GM13976 (cell line): Measurements from ENCODE around the gene GREB1.

ENCODE experiments used
- DNase-seq: peaks from one replicate; pipeline ENCODE4 v3.0.0; 2012; ENCODE audit warnings: low spot score
- in situ Hi-C: fragments of 300-500 bp; cut with MboI; formaldehyde crosslinking; loops from one replicate; pipeline ENCODE4 v1.12.0; 2022; ENCODE audit warnings: low sequenced_read_pairs, mixed read lengths, inconsistent platforms; ENCODE audit not compliant: unreplicated experiment
- TF ChIP-seq, protein P1 (sequence below): IDR thresholded peaks from 2 replicates; pipeline ENCODE4 v1.5.1; 2012; ENCODE audit warnings: borderline replicate concordance, mild to moderate bottlenecking; ENCODE audit not compliant: insufficient read depth; ENCODE audit errors: extremely low read depth, missing control alignments, control extremely low read depth

GREB1 gene

DNA sequence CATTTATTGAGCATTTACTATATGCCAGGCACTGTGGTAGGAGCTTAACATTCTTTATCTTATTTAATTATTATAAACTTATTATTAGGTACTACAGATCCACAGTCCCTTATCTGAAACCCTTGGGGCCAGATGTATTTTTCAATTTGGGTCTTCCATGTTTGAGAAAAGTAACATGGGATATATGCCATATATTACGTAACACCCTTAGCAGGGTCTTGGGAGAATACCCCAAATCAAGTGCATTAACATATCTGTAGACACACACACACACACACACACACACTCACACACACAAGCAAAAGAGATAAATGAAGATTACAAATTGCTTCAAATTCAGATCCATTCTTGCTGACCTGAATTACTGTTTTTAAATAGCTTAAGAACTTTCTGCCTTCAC is 122.4 kb downstream of the GREB1 start:
- no peak for DNase-seq
- TF ChIP-seq, protein P1, sequence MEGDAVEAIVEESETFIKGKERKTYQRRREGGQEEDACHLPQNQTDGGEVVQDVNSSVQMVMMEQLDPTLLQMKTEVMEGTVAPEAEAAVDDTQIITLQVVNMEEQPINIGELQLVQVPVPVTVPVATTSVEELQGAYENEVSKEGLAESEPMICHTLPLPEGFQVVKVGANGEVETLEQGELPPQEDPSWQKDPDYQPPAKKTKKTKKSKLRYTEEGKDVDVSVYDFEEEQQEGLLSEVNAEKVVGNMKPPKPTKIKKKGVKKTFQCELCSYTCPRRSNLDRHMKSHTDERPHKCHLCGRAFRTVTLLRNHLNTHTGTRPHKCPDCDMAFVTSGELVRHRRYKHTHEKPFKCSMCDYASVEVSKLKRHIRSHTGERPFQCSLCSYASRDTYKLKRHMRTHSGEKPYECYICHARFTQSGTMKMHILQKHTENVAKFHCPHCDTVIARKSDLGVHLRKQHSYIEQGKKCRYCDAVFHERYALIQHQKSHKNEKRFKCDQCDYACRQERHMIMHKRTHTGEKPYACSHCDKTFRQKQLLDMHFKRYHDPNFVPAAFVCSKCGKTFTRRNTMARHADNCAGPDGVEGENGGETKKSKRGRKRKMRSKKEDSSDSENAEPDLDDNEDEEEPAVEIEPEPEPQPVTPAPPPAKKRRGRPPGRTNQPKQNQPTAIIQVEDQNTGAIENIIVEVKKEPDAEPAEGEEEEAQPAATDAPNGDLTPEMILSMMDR = no peak
- in situ Hi-C loops = no loop called here

DNA sequence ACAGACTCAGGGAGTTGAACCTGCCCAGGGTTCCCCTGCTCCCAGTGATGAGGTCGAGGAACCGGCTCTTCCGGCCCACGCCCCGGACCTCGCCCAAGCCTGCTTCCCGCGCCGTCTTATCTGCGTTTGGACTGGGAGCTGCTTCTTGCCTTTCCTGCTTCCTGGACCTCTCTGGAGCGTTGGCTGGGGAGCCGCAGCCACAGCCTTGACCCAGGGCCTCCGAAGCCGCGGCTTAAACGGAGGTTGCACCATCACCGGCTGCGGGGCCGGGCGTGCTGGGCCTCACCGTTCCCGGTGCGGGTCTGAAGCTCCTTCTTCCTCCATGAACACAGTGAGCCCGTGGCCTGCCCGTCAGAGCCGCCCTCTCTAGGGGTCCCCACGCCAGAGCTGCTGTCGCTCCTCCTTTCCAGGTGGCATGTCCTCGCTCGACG is 122.8 kb downstream of the GREB1 start:
- TF ChIP-seq, protein P1 = no peak
- in situ Hi-C loops = no loop called here
- no peak for DNase-seq

DNA sequence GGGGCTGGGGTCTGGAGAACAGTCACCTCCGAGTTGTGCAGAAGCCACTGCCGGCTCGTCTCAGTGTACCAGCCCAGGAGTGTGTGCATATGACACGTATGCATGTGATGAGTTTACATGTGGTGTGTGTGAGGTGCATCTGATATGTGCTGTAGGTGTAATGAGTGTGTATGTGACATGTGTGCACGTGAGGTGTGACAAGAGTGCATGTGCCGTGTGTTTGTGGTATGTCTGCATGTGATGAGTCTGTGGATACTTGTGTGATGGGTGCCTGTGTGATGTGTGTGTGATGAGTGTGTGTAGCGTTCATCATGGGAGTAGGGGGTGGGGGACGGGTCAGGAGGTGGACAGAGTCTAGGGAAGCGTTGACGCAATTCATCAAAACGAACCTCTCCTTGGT is 123.3 kb downstream of the GREB1 start:
- in situ Hi-C loops = no loop called here
- no peak for DNase-seq
- TF ChIP-seq, protein P1 = no peak

DNA sequence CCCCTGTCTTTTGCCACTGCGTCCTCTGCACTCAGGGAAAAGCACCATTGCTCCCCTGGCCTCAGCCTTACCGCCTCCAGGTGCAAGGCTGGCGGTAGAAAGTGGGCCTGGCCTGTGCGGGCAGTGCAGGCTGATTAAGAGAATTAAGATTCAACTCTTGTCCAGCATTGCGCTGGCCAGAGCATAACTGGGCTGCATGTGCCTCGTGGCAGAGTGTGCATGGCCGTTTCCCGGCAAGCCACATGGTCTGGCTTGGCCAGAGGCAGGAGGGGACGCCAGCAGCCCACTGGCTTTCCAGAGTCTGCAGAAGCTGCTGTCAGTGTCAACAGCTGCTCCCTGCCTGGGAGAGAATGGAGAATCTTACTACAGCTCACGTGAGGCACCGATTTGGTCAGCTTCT is 123.8 kb downstream of the GREB1 start:
- in situ Hi-C loops = no loop called here
- TF ChIP-seq, protein P1 = no peak
- DNase-seq = no peak

DNA sequence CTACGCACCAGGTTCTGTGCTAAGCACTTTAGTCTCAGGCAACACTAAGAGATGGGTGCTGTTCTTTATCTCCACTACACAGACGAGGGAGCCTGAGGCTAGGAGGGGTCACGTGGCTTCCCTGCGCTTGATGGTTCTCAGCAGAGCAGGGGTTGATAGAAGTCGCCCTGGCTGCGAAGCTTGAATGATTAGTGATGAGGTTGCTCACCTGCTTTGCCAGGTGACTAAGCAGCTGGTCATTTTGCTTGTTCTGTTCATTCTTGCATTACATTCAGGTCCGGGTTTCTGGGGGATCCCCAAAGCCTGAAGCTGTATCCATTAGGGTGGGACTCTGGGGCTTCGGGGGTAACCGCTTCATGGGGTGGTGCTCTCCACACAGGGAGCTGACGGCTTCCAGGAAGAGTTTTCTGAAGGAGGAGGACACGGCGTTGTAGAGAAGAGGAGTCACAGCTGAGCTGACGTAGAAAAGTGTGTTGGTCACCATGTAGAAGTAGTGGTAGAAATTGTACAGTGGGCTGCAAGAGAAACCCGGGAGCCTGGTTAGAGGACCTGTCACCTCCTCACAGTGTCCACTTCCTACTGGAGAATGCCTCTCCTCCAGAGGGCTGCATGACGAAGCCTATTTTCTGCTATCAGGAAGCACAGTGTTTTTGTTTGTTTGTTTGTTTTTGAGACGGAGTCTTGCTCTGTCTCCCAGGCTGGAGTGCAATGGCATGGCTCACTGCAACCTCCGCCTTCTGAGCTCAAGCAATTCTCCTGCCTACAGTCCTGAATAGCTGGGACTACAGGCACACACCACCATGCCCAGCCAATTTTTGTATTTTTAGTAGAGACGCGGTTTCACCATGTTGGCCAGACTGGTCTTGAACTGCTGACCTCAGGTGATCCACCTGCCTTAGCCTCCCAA is 124.6 kb downstream of the GREB1 start:
- in situ Hi-C loops = no loop called here
- TF ChIP-seq, protein P1 = no peak
- DNase-seq = no peak

DNA sequence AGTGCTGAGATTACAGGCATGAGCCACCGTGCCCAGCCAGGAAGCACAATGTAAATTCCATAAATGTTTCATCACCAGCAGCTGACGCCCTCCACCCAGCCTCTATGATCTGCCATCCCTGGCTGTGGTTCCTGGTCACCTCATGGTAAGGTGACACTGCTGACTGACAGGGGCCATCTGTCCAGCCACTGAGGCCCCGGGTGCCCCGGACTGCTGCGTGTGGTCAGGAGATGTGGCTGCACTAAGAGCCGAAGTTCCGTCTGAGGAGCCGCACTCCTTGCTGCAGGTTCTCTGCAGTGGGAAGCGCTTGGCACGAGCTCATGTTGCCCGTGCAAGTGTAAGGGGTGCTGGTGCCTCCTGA is 125.2 kb downstream of the GREB1 start:
- no peak for DNase-seq
- in situ Hi-C loops = no loop called here
- TF ChIP-seq, protein P1 = no peak
